Measurements from ENCODE around the gene ADAMTS9. TPM values are rescaled to one million over a fixed set of nuclear protein-coding genes. Genes with fewer than 3 reads are reported as not detected.

ADAMTS9 gene
- total RNA-seq, 2 experiments from 2014 or later = not detected

DNA sequence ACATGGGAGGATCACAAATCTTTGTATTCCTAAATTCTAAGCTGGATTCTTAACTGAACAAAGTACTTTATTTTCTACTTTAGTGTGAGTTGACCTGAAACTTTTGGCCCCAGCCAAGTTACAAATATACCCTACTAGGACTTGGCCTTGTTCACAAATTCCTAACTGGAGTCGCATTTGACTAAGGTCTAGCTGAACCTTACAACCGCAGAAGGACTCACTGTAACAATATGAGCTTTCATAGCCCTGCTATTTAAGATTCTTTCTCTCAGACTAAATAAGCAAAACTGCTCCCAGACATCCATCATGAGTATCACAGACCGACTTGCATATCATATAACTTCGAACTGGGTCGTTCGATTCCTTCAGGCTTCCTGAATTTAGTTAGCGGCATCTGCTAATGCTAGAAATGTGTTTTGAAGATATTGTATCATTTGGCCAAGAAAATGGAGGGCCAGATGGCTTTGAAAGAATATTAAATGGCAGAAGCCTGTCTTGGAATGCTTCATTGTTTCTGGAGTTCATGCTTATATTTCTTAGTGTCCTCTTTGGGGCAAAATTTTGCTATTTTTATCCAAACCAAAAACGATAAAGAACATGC, 28.4 kb upstream of the ADAMTS9 start:
- Histone ChIP-seq H3K27ac (ENCODE audit: low read depth in 1 of 2, low read length in 2 of 2) (no peak overlapping the region), H3K27me3 (ENCODE audit: control insufficient read depth in 1 of 2, insufficient read depth in 2 of 2, low read length in 2 of 2) (no peaks in the 10 kb centered on the region), H3K36me3 (ENCODE audit: insufficient read depth, low read length) (no peaks in the 10 kb centered on the region), H3K9me3 (ENCODE audit: control insufficient read depth in 1 of 2, insufficient read depth in 1 of 2, low read length in 2 of 2) (no peaks in the 10 kb centered on the region), H3K4me3 (ENCODE audit: low read length) (no peak overlapping the region), H3K4me1 (ENCODE audit: insufficient read depth, low read length) (no peaks in the 10 kb centered on the region)
- ATAC-seq (ENCODE audit: poor library complexity) = no peak
- H3K27me3 Mint-ChIP-seq = no peaks in the 10 kb centered on the region
- H3K9me3 Mint-ChIP-seq = peaks cover 6% of the 10 kb centered on the region
- intact Hi-C loops (cut with DNase I, micrococcal nuclease) = no loop called here
- no peak overlapping the region for H3K27ac Mint-ChIP-seq
- DNase-seq = no peak
- no peaks in the 10 kb centered on the region for H3K4me1 Mint-ChIP-seq (ENCODE audit: low read depth)
- no peak overlapping the region for H3K4me3 Mint-ChIP-seq
- no peaks in the 10 kb centered on the region for H3K36me3 Mint-ChIP-seq (ENCODE audit: low read depth)
- TF ChIP-seq, protein P1, sequence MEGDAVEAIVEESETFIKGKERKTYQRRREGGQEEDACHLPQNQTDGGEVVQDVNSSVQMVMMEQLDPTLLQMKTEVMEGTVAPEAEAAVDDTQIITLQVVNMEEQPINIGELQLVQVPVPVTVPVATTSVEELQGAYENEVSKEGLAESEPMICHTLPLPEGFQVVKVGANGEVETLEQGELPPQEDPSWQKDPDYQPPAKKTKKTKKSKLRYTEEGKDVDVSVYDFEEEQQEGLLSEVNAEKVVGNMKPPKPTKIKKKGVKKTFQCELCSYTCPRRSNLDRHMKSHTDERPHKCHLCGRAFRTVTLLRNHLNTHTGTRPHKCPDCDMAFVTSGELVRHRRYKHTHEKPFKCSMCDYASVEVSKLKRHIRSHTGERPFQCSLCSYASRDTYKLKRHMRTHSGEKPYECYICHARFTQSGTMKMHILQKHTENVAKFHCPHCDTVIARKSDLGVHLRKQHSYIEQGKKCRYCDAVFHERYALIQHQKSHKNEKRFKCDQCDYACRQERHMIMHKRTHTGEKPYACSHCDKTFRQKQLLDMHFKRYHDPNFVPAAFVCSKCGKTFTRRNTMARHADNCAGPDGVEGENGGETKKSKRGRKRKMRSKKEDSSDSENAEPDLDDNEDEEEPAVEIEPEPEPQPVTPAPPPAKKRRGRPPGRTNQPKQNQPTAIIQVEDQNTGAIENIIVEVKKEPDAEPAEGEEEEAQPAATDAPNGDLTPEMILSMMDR (IDR thresholded peaks at IDR 0.05) = no peak
- ChIA-PET POLR2A (no interaction called here), CTCF (interaction anchor here (0.6 kb wide), 1 partner anchor 21 kb away, joined by 3 read pairs; no protein-coding TSS in a partner anchor)

DNA sequence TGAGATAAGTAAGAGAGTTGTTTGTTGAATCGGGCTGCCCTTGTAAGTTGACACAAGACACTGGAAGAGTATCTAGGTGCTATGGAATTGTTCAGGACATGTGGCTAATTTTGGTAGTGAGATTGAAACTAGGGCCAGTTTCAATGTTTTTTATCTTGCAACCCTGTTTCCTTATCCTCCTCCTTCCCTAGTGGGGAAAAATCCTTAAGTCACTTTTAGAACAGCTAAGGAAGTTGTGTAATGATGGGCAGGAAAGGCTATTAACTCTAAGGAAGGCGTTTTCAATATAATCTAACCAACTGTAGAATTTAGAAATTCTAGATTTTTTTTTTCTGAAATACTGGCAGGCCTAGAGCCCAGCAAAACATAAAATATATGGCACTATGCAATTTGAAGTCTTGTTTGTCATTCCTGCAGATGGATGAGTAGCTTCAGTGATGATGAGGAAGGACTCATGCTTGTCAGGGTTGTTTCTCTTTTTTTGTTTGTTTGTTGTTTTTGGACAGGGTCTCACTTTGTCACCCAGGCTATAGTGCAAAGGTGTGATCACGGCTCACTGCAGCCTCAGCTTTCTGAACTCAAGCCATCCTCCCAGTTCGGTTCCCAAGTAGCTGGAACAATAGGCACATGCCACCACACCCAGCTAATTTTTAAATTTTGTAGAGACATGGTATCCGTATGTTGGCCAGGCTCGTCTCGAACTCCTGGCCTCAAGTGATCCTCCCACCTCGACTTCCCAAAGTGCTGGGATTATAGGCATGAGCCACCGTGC, 27.6 kb upstream of the ADAMTS9 start:
- H3K27ac Mint-ChIP-seq = no peak overlapping the region
- H3K4me1 Mint-ChIP-seq (ENCODE audit: low read depth) = no peaks in the 10 kb centered on the region
- H3K4me3 ChIP-seq (ENCODE audit: low read length) = no peak overlapping the region
- DNase-seq (no peak), ATAC-seq (ENCODE audit: poor library complexity) (no peak)
- H3K27me3 ChIP-seq (ENCODE audit: control insufficient read depth in 1 of 2, insufficient read depth in 2 of 2, low read length in 2 of 2) = no peaks in the 10 kb centered on the region
- TF ChIP-seq, protein P1 (IDR thresholded peaks at IDR 0.05) = no peak
- POLR2A ChIA-PET = no interaction called here
- H3K4me3 Mint-ChIP-seq = no peak overlapping the region
- no peaks in the 10 kb centered on the region for H3K4me1 ChIP-seq (ENCODE audit: insufficient read depth, low read length)
- intact Hi-C loops (cut with DNase I, micrococcal nuclease) = no loop called here
- no peaks in the 10 kb centered on the region for H3K27me3 Mint-ChIP-seq
- no peaks in the 10 kb centered on the region for H3K36me3 ChIP-seq (ENCODE audit: insufficient read depth, low read length)
- CTCF ChIA-PET = no interaction called here
- H3K27ac ChIP-seq (ENCODE audit: low read depth in 1 of 2, low read length in 2 of 2) = no peak overlapping the region
- peaks cover 6% of the 10 kb centered on the region for H3K9me3 Mint-ChIP-seq
- H3K36me3 Mint-ChIP-seq (ENCODE audit: low read depth) = no peaks in the 10 kb centered on the region
- no peaks in the 10 kb centered on the region for H3K9me3 ChIP-seq (ENCODE audit: control insufficient read depth in 1 of 2, insufficient read depth in 1 of 2, low read length in 2 of 2)

DNA sequence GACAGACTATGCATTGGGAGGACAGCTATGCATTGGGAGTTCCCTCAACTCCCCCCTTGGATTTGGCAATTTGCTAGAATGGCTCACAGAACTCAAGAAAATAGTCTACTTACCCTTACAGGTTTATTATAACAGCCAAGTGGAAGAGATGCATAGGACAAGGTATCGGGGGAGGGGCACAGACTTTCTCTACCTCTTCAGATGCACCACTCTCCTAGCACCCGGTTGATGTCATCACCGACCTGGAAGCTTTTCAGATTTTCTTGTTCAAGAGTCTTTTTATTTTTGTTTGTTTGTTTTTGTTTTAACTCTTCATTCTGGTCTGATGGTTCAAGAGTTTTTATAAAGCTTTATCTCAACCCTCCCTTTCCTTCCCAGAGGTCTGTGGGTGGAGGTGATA, 20.7 kb upstream of the ADAMTS9 start:
- POLR2A ChIA-PET = no interaction called here

More for the DNA sequence above, 20.7 kb upstream of the ADAMTS9 start:
- peaks cover 0 to 3% of the 10 kb centered on the region in 2 experiments for H3K9me3 ChIP-seq (ENCODE audit: control insufficient read depth in 1 of 2, insufficient read depth in 1 of 2, low read length in 2 of 2)
- H3K36me3 Mint-ChIP-seq (ENCODE audit: low read depth) = no peaks in the 10 kb centered on the region
- ATAC-seq (ENCODE audit: poor library complexity) (no peak), DNase-seq (no peak)
- no peak overlapping the region for H3K27ac Mint-ChIP-seq
- intact Hi-C loops (cut with DNase I, micrococcal nuclease) = no loop called here
- no peak overlapping the region for H3K4me3 Mint-ChIP-seq
- CTCF ChIA-PET = no interaction called here
- H3K27ac ChIP-seq (ENCODE audit: low read depth in 1 of 2, low read length in 2 of 2) = no peak overlapping the region
- H3K27me3 ChIP-seq (ENCODE audit: control insufficient read depth in 1 of 2, insufficient read depth in 2 of 2, low read length in 2 of 2) = no peaks in the 10 kb centered on the region
- H3K9me3 Mint-ChIP-seq = peaks cover 12% of the 10 kb centered on the region
- TF ChIP-seq, protein P1 (IDR thresholded peaks at IDR 0.05) = no peak
- no peaks in the 10 kb centered on the region for H3K4me1 ChIP-seq (ENCODE audit: insufficient read depth, low read length)
- no peak overlapping the region for H3K4me3 ChIP-seq (ENCODE audit: low read length)
- no peaks in the 10 kb centered on the region for H3K4me1 Mint-ChIP-seq (ENCODE audit: low read depth)
- H3K27me3 Mint-ChIP-seq = no peaks in the 10 kb centered on the region
- no peaks in the 10 kb centered on the region for H3K36me3 ChIP-seq (ENCODE audit: insufficient read depth, low read length)

Data from CD4-positive, alpha-beta T cell (primary cell).